ENCODE data around the gene CTDSPL.

GRCh38 chr3:37824090-37824953 is 37.4 kb upstream of the CTDSPL start:
- no peak for TF ChIP-seq POLR2AphosphoS5 (IDR thresholded peaks at IDR 0.05; ENCODE audit: low read depth, low read length)
- TF ChIP-seq POLR2A (IDR thresholded peaks at IDR 0.05; ENCODE audit: low read depth, low read length) = no peak
- no peak for TF ChIP-seq TAF1 (IDR thresholded peaks at IDR 0.05; ENCODE audit: borderline replicate concordance, low read depth, low read length)

Data from GM12892 (cell line).